HG02763 (cell line): ENCODE data around the gene ACAT2.
"Not testable (repeated sequence)": the region's sequence is repeated elsewhere in the genome, so short reads cannot be mapped to it uniquely, and the experiment has no call there.

Experiments
- ATAC-seq: cut with Tn5 transposase; IDR thresholded peaks from one replicate; pipeline ENCODE4 v1.9.1; 2021; ENCODE audit warnings: mild to moderate bottlenecking, moderate library complexity; ENCODE audit not compliant: unreplicated experiment

Gene ACAT2

GRCh38 chr6:159761873-159762680 lies at the start of gene ACAT2:
TSS of gene ACAT2 (plus strand) at chr6:159762045. CDS start at chr6:159762088, 43 bp downstream.
- peak; percentile 99 for ATAC-seq

- ATAC-seq: not testable (repeated sequence)
Observed at GRCh38 chr6:159712389-159712788, 49.5 kb upstream of the ACAT2 start.

- no peak for ATAC-seq
Observed at GRCh38 chr6:159713984-159714383, 47.9 kb upstream of the ACAT2 start.

- ATAC-seq: no peak
Observed at GRCh38 chr6:159714404-159714803, 47.4 kb upstream of the ACAT2 start.

- ATAC-seq: no peak
Observed at GRCh38 chr6:159715166-159715565, 46.7 kb upstream of the ACAT2 start.

- ATAC-seq: no peak
Observed at GRCh38 chr6:159715605-159716004, 46.2 kb upstream of the ACAT2 start.

GRCh38 chr6:159716247-159717096 lies 45.4 kb upstream of the ACAT2 start:
- ATAC-seq: no peak

- no peak for ATAC-seq
Observed at GRCh38 chr6:159718634-159719033, 43.2 kb upstream of the ACAT2 start.

GRCh38 chr6:159719287-159719686 lies 42.6 kb upstream of the ACAT2 start:
- no peak for ATAC-seq

- ATAC-seq: no peak
Observed at GRCh38 chr6:159720708-159721107, 41.1 kb upstream of the ACAT2 start.

GRCh38 chr6:159721981-159722380 lies 39.9 kb upstream of the ACAT2 start:
- ATAC-seq: not testable (repeated sequence)

- no peak for ATAC-seq
Observed at GRCh38 chr6:159722655-159723054, 39.2 kb upstream of the ACAT2 start.

- no peak for ATAC-seq
Observed at GRCh38 chr6:159723259-159723658, 38.6 kb upstream of the ACAT2 start.

GRCh38 chr6:159724778-159725177 lies 37.1 kb upstream of the ACAT2 start:
- ATAC-seq: no peak

GRCh38 chr6:159725208-159725607 lies 36.6 kb upstream of the ACAT2 start:
- ATAC-seq: not testable (repeated sequence)

- ATAC-seq: peak; percentile 15
Observed at GRCh38 chr6:159726255-159726917, 35.5 kb upstream of the ACAT2 start.

GRCh38 chr6:159726918-159727716 lies 34.7 kb upstream of the ACAT2 start, which contains the start of gene WTAP:
TSS of gene WTAP (plus strand) at chr6:159727506. CDS start at chr6:159736266, 8,760 bp downstream.
- ATAC-seq: peak; percentile 78

GRCh38 chr6:159727717-159728445 lies 34.0 kb upstream of the ACAT2 start:
- peak; percentile 32 for ATAC-seq

- no peak for ATAC-seq
Observed at GRCh38 chr6:159728531-159728964, 33.3 kb upstream of the ACAT2 start.
